PFSK-1 (cell line): ENCODE measurements around the gene LEP.

Experiments used
- FOXP2 ChIP-seq: optimal IDR thresholded peaks from 2 replicates; pipeline ENCODE3; 2011; ENCODE audit warnings: borderline replicate concordance, control low read depth, inconsistent platforms; ENCODE audit not compliant: insufficient read depth; ENCODE audit errors: extremely low read length, extremely low read depth
- POLR2AphosphoS5 ChIP-seq: IDR thresholded peaks from 2 replicates; pipeline ENCODE4 v1.6.1; 2012; ENCODE audit warnings: low read depth, mild to moderate bottlenecking, control low read depth, low read length, moderate library complexity
- SIN3A ChIP-seq: IDR thresholded peaks from 2 replicates; pipeline ENCODE4 v1.6.1; 2012; ENCODE audit warnings: mild to moderate bottlenecking, low read length, moderate library complexity, borderline replicate concordance; ENCODE audit not compliant: insufficient read depth
- TAF1 ChIP-seq: IDR thresholded peaks from 2 replicates; pipeline ENCODE4 v1.6.1; 2012; ENCODE audit warnings: low read length, control low read depth, borderline replicate concordance; ENCODE audit not compliant: insufficient read depth
- TF ChIP-seq, protein P1 (sequence below), 2 experiments: IDR thresholded peaks; 2 replicates each; pipeline versions ENCODE4 v1.6.1 to v1.8.0; 2011 to 2012; ENCODE audit warnings: low read depth in 2 of 2, low read length in 2 of 2, control low read depth in 1 of 2, inconsistent platforms in 1 of 2, mild to moderate bottlenecking in 1 of 2, moderate library complexity in 1 of 2; ENCODE audit not compliant: insufficient read depth in 1 of 2

DNA sequence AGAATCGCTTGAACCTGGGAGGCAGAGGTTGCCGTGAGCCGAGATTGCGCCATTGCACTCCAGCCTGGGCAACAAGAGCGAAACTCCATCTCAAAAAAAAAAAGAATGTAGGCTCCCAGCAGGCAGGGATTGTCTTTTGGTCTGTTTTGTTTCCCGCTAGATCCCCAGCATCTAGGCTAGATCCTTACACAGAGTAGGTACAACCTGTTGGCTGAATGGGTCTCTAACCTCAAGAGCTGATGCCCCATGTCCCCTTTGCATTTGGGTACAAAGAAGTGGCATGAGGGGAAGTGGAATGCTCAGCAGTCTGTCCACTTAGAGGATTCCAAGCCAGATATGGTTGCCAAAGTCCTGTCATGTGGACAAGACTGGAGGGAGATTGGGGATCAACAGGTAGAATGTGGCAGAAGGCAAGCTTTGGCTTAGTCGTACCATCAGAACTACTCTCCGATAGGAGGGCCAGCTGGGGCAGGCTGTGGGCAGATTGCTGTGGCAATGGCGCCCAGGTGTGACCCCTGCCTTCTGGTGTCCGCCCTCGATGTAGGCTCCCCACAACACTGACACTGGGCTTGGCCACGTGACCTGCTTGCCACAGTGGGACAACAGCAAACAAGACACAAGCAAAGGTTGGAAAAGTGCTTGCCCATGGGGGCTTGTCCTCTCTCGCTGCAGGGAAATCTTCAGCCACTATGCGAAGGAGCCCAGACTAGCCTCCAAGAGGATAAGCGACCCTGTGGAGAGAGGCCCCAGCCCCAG, 21.4 kb downstream of the LEP start:
- TF ChIP-seq POLR2AphosphoS5, result no peak
- TF ChIP-seq, protein P1, sequence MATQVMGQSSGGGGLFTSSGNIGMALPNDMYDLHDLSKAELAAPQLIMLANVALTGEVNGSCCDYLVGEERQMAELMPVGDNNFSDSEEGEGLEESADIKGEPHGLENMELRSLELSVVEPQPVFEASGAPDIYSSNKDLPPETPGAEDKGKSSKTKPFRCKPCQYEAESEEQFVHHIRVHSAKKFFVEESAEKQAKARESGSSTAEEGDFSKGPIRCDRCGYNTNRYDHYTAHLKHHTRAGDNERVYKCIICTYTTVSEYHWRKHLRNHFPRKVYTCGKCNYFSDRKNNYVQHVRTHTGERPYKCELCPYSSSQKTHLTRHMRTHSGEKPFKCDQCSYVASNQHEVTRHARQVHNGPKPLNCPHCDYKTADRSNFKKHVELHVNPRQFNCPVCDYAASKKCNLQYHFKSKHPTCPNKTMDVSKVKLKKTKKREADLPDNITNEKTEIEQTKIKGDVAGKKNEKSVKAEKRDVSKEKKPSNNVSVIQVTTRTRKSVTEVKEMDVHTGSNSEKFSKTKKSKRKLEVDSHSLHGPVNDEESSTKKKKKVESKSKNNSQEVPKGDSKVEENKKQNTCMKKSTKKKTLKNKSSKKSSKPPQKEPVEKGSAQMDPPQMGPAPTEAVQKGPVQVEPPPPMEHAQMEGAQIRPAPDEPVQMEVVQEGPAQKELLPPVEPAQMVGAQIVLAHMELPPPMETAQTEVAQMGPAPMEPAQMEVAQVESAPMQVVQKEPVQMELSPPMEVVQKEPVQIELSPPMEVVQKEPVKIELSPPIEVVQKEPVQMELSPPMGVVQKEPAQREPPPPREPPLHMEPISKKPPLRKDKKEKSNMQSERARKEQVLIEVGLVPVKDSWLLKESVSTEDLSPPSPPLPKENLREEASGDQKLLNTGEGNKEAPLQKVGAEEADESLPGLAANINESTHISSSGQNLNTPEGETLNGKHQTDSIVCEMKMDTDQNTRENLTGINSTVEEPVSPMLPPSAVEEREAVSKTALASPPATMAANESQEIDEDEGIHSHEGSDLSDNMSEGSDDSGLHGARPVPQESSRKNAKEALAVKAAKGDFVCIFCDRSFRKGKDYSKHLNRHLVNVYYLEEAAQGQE (IDR thresholded peaks at IDR 0.05; ENCODE audit: insufficient read depth in 1 of 2, low read depth in 2 of 2, low read length in 2 of 2), result no peak
- no peak for TF ChIP-seq SIN3A
- TF ChIP-seq TAF1, result no peak
- no peak for TF ChIP-seq FOXP2
